Neural cell (in vitro differentiated cells): ENCODE data around the gene GGCT.

Experiments used
- CTCF ChIP-seq: fragments of 450-650 bp; IDR thresholded peaks from 2 replicates; pipeline ENCODE4 v1.5.1; 2014; ENCODE audit warnings: antibody characterized with exemption, mild to moderate bottlenecking, moderate library complexity; ENCODE audit not compliant: poor library complexity, severe bottlenecking
- EP300 ChIP-seq: fragments of 450-650 bp; conservative IDR thresholded peaks from 2 replicates; pipeline ENCODE4 v1.6.1; 2014; ENCODE audit warnings: antibody characterized with exemption, mild to moderate bottlenecking, moderate library complexity; ENCODE audit not compliant: poor library complexity, severe bottlenecking
- EZH2 ChIP-seq: fragments of 200-600, 300-800 bp; shearing (Covaris generic), sonication (generic); IDR thresholded peaks from 2 replicates; pipeline ENCODE4 v1.6.1; 2014; ENCODE audit warnings: antibody characterized with exemption, low read length, borderline replicate concordance, mild to moderate bottlenecking; ENCODE audit not compliant: insufficient read depth, poor library complexity, severe bottlenecking
- MXI1 ChIP-seq: fragments of 450-650 bp; conservative IDR thresholded peaks from 2 replicates; pipeline ENCODE4 v1.6.1; 2014; ENCODE audit warnings: antibody characterized with exemption, mild to moderate bottlenecking; ENCODE audit not compliant: poor library complexity, severe bottlenecking
- POLR2AphosphoS5 ChIP-seq: IDR thresholded peaks from 2 replicates; pipeline ENCODE4 v1.6.1; 2012
- RAD21 ChIP-seq: fragments of 450-650 bp; conservative IDR thresholded peaks from 2 replicates; pipeline ENCODE4 v1.6.1; 2014; ENCODE audit warnings: antibody characterized with exemption, mild to moderate bottlenecking, moderate library complexity
- REST ChIP-seq: IDR thresholded peaks from 2 replicates; pipeline ENCODE4 v1.6.1; 2012; ENCODE audit warnings: borderline replicate concordance
- SMC3 ChIP-seq: fragments of 450-650 bp; conservative IDR thresholded peaks from 2 replicates; pipeline ENCODE4 v1.6.1; 2014; ENCODE audit warnings: antibody characterized with exemption, mild to moderate bottlenecking, moderate library complexity; ENCODE audit not compliant: poor library complexity
- TAF1 ChIP-seq: IDR thresholded peaks from 2 replicates; pipeline ENCODE4 v1.6.1; 2012; ENCODE audit warnings: low read depth

- no peak for TF ChIP-seq CTCF
- TF ChIP-seq POLR2AphosphoS5: no peak
- TF ChIP-seq REST: no peak
- no peak for TF ChIP-seq EZH2
- TF ChIP-seq TAF1: no peak
- no peak for TF ChIP-seq EP300
- TF ChIP-seq SMC3: no peak
- TF ChIP-seq RAD21: no peak
- no peak for TF ChIP-seq MXI1
Observed at GRCh38 chr7:30472784-30473775, 31.5 kb downstream of the GGCT start.
